Stimulated activated CD8-positive, alpha-beta memory T cell treated with anti-CD3 and anti-CD28 coated beads, Interleukin-4, amount 100 ng/mL, for 24 hours (primary cell): ENCODE measurements around the gene MMP28.

Source experiments
- DNase-seq: peaks from one replicate; pipeline ENCODE4 v3.0.0-alpha.2; 2020; ENCODE audit warnings: low read depth

MMP28 gene

GRCh38 chr17:35799942-35800341 is 4.5 kb upstream of the MMP28 start:
- no peak for DNase-seq

GRCh38 chr17:35797918-35798317 is 2.5 kb upstream of the MMP28 start:
- no peak for DNase-seq

DNA sequence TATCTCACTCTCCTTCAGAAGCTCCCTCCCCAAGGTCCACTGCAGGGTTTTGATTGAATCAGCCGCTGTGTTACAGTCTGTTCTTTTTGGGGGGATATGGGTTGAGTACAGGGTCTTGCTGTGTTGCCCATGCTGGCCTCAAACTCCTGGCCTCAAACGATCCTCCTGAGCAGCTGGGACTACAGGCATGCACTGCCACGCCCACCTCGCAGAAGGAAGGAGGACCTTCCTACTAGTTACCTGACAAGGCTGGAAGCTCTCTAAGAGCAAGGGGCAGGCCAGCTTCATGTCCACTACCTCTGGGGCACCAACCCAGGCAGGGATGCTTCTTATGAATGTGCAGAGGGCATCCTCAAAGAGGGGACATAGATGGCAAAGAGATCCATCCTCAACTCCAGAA is 1.9 kb upstream of the MMP28 start:
- DNase-seq = no peak

DNA sequence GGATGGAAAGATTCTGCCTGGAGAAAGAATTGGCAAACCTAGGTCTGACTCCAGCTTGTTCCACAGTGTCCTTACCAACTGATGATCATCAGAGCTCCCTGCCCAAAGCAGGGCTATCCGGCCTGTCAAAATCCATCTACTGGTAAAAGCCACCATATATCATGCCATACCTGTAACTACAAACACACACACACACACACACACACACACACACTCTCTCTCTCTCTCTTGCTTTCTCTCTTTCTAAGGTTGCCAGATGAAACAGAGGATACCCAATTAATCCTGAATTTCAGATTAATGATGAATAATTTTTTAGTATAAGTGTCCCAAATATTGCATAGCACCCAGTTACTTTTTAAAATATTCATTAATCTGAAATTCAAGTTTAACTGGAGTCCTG is 1.5 kb upstream of the MMP28 start:
- DNase-seq = no peak

DNA sequence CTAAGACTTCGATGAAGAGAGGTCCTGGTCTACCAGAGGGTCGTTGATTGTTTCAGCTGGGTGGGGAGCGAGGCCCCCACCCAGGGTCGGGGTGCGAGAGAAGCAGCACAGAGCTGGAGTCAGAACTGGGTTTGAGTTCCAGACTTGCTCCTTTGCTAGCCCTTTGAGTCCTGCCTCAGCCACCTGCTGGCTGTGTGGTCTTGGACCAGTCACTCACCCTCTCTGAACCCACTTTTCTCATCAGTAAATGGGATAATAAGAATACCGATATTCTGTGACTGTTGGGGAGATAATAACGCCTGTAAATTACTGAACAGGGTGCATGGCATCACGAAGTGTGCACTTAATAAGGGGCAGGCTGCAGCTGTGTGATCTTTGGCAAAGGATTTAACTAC is 427 bp upstream of the MMP28 start:
- DNase-seq = no peak

GRCh38 chr17:35793257-35793656 is 2.2 kb downstream of the MMP28 start:
- DNase-seq = no peak

- DNase-seq = no peak
Observed at GRCh38 chr17:35791681-35792350, 3.6 kb downstream of the MMP28 start.

- no peak for DNase-seq
Observed at GRCh38 chr17:35790841-35791240, 4.6 kb downstream of the MMP28 start.

- DNase-seq = no peak
Observed at GRCh38 chr17:35788477-35789368, 6.7 kb downstream of the MMP28 start.

DNA sequence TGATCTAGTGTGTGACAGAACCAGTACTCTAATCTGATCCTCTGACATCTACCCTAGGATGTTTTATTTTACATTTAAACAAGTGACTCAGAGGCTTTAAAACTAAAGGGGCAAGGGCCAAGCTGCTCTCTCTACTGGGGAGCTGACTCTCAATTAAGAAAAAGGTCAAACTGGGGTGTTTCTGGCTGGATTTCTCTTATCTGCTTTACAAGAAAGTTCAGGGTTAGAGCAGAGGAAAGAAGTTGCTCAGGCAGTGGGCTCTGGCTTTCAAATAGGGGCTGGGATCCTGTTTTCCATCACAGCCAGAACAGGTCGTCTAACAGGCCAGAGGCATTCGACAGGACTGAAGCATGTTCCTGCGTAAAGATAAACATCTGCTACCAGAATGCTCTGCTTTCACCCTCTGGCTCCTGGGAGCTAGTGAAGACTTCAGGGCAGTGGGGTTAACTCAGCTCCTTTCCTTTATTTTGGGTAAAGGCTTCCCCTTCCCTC is 8.5 kb downstream of the MMP28 start:
- no peak for DNase-seq

- no peak for DNase-seq
Observed at GRCh38 chr17:35784895-35785294, 10.5 kb downstream of the MMP28 start.

GRCh38 chr17:35780950-35781349 is 14.5 kb downstream of the MMP28 start:
- DNase-seq = no peak

GRCh38 chr17:35778641-35779196 is 16.7 kb downstream of the MMP28 start:
- DNase-seq = no peak

GRCh38 chr17:35775583-35775982 is 19.9 kb downstream of the MMP28 start:
- no peak for DNase-seq

GRCh38 chr17:35775039-35775438 is 20.4 kb downstream of the MMP28 start:
- no peak for DNase-seq

DNA sequence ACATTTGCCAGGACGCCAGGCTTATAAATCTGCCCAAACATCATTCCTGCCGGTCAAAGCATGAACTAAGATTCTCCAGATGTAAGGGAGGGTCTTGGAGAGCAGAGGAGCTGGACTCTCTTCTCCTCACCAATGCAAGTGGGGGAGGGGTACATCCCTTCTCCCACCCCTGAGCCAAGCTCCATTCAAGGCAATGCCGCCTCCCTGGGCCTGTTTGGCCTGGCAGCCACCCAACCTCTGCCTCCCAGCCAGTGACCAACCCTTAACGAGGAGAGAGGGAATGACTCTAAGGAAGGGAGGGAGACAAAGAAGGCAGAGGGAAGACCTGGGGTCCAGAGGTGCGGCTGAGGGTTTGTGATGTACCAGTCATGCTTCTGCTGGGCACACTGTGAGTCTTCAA is 20.9 kb downstream of the MMP28 start:
- DNase-seq = no peak

- no peak for DNase-seq
Observed at GRCh38 chr17:35773679-35774425, 21.6 kb downstream of the MMP28 start.

GRCh38 chr17:35773129-35773528 is 22.3 kb downstream of the MMP28 start:
- DNase-seq = no peak

DNA sequence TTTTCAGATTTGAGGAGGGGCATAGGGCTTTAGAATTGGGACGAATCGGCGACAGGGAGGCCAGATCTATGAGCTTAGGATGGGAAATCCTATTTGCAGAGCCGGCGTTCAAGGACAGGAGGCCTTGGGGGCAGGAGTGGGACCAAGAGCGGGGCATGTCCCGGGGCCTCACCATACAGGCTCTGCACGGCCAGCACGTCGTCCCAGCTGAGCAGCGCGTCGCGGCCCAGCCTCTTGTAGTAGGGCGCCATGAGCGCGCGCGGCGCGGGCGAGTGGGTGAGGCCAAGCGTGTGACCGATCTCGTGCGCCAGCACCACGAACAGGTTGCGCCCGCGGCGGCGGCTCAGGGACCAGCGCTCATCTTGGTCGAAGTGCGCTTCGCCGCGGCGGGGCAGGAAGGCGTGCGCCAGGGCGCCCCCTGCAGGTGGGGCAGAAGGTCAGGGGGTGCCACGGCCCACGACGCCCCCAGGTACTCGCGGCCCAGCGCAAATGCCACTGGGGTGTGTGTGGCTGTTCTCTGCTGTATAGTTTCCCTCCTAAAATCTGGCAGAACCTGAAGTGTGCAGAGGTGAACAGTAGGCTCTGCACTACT is 25.4 kb downstream of the MMP28 start:
- no peak for DNase-seq

- no peak for DNase-seq
Observed at GRCh38 chr17:35768797-35769196, 26.6 kb downstream of the MMP28 start.

DNA sequence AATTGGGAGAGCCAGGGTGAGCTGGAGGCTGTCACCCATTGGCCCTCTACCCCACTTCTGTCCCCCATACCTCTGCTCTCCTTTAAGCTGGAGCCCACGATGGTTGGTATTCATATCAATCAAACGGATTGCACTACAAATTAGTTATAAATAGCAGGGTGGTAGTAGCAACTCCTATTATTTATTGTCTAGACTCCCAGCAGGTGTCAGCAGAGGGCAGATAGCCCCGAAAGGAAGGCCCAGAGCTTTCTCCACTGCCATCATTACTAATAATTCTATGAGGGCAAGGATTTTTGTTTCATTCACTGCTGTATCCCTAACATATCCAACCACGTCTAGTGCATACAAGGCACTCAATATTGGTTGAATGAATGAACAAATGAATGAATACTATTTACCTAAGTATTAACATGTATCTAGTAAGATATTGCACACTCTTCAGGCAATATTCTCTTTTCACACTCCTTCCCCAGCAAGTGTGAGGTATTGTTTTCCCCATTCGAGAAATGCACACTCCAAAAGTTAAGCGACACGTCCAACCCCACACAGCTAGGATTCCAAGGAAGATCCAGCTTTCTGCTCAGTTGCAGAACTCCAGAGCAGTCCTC is 28.4 kb downstream of the MMP28 start:
- no peak for DNase-seq

GRCh38 chr17:35766489-35766877 is 29.0 kb downstream of the MMP28 start:
- DNase-seq = no peak
